NB4 (cell line): ENCODE measurements around the gene TTBK2.

Experiments used
- DNase-seq: peaks from one replicate; pipeline ENCODE4 v3.0.0; 2010; ENCODE audit warnings: low read depth
- H3K4me3 ChIP-seq: one replicate; pipeline ENCODE4 v1.5.1; 2011; ENCODE audit warnings: mild to moderate bottlenecking, low read depth, low read length, moderate library complexity
- CTCF ChIP-seq: IDR thresholded peaks from one replicate; pipeline ENCODE4 v1.5.1; 2012; ENCODE audit warnings: low read depth, low read length
- MAX ChIP-seq: IDR thresholded peaks from 2 replicates; pipeline ENCODE4 v1.6.1; 2011; ENCODE audit warnings: low read depth, low read length
- MYC ChIP-seq: IDR thresholded peaks from 2 replicates; pipeline ENCODE4 v1.6.1; 2011; ENCODE audit warnings: low read depth, low read length
- POLR2A ChIP-seq: IDR thresholded peaks from 2 replicates; pipeline ENCODE4 v1.6.1; 2011; ENCODE audit warnings: mild to moderate bottlenecking; ENCODE audit not compliant: insufficient read length; ENCODE audit errors: extremely low read depth

The TTBK2 gene

GRCh38 chr15:42848846-42849245, 71.7 kb downstream of the TTBK2 start:
- H3K4me3 ChIP-seq, result no peak overlapping the region
- DNase-seq, result no peak
- TF ChIP-seq MAX (no peak), POLR2A (no peak), CTCF (no peak), MYC (no peak)

GRCh38 chr15:42846647-42847046, 73.9 kb downstream of the TTBK2 start:
- TF ChIP-seq POLR2A, result no peak
- no peak for TF ChIP-seq MYC
- no peak for TF ChIP-seq MAX
- no peak for TF ChIP-seq CTCF
- no peak for DNase-seq
- no peak overlapping the region for H3K4me3 ChIP-seq

- no peak for DNase-seq
- no peak for TF ChIP-seq CTCF
- no peak for TF ChIP-seq POLR2A
- TF ChIP-seq MYC, result no peak
- no peak for TF ChIP-seq MAX
- no peak overlapping the region for H3K4me3 ChIP-seq
Observed at GRCh38 chr15:42845581-42845980, 75.0 kb downstream of the TTBK2 start.

- H3K4me3 ChIP-seq, result no peak overlapping the region
- no peak for DNase-seq
- no peak for TF ChIP-seq MYC
- TF ChIP-seq CTCF, result no peak
- no peak for TF ChIP-seq MAX
- no peak for TF ChIP-seq POLR2A
Observed at GRCh38 chr15:42843699-42844098, 76.9 kb downstream of the TTBK2 start.

GRCh38 chr15:42836251-42836650, 84.3 kb downstream of the TTBK2 start:
- no peak overlapping the region for H3K4me3 ChIP-seq
- no peak for TF ChIP-seq MAX
- no peak for TF ChIP-seq POLR2A
- no peak for DNase-seq

- TF ChIP-seq POLR2A (no peak), MYC (no peak), MAX (no peak), CTCF (no peak)
- DNase-seq, result no peak
- no peak overlapping the region for H3K4me3 ChIP-seq
Observed at GRCh38 chr15:42832576-42832975, 88.0 kb downstream of the TTBK2 start.
